NOMO-1 treated with dmso at 0.1 percent for 144 hours (cell line): ENCODE results near the gene CEACAM20.
A peak's percentile ranks its signal among the peaks of the same experiment; 100 is the strongest.
"Not testable (repeated sequence)": the region's sequence is repeated elsewhere in the genome, so short reads cannot be mapped to it uniquely, and the experiment has no call there.

Experiments used
- DNase-seq: peaks from one replicate; lab custom pipeline; 2025; ENCODE audit not compliant: unreplicated experiment; lab: John Stamatoyannopoulos, UW

Gene CEACAM20

GRCh38 chr19:44529536-44529935 lies at the start of gene CEACAM20:
Gene CEACAM20 (minus strand): TSS chr19:44529675. CDS start chr19:44529509, 166 bp downstream.
- no peak for DNase-seq

GRCh38 chr19:44577566-44577874 lies 48.0 kb upstream of the CEACAM20 start:
- no peak for DNase-seq

GRCh38 chr19:44576843-44577565 lies 47.5 kb upstream of the CEACAM20 start:
- DNase-seq: no peak

- DNase-seq: no peak
Observed at GRCh38 chr19:44575116-44575700, 45.7 kb upstream of the CEACAM20 start.

GRCh38 chr19:44574186-44574950 lies 44.9 kb upstream of the CEACAM20 start:
- no peak for DNase-seq

GRCh38 chr19:44573627-44574026 lies 44.2 kb upstream of the CEACAM20 start:
- DNase-seq: no peak

GRCh38 chr19:44573183-44573582 lies 43.7 kb upstream of the CEACAM20 start:
- no peak for DNase-seq

GRCh38 chr19:44572581-44572900 lies 43.1 kb upstream of the CEACAM20 start:
- no peak for DNase-seq

GRCh38 chr19:44571830-44572580 lies 42.5 kb upstream of the CEACAM20 start:
- DNase-seq: no peak

GRCh38 chr19:44570984-44571684 lies 41.7 kb upstream of the CEACAM20 start:
- peak; percentile 21 for DNase-seq

GRCh38 chr19:44570603-44570983 lies 41.1 kb upstream of the CEACAM20 start:
- no peak for DNase-seq

GRCh38 chr19:44567745-44568144 lies 38.3 kb upstream of the CEACAM20 start:
- no peak for DNase-seq

GRCh38 chr19:44566984-44567383 lies 37.5 kb upstream of the CEACAM20 start:
- DNase-seq: no peak

GRCh38 chr19:44563086-44563655 lies 33.7 kb upstream of the CEACAM20 start:
- DNase-seq: not testable (repeated sequence)

- DNase-seq: no peak
Observed at GRCh38 chr19:44557933-44558332, 28.5 kb upstream of the CEACAM20 start.

- no peak for DNase-seq
Observed at GRCh38 chr19:44554641-44555246, 25.3 kb upstream of the CEACAM20 start.

- no peak for DNase-seq
Observed at GRCh38 chr19:44553478-44554171, 24.1 kb upstream of the CEACAM20 start.

GRCh38 chr19:44552324-44552723 lies 22.8 kb upstream of the CEACAM20 start:
- no peak for DNase-seq

- DNase-seq: no peak
Observed at GRCh38 chr19:44551850-44552249, 22.4 kb upstream of the CEACAM20 start.

- DNase-seq: not testable (repeated sequence)
Observed at GRCh38 chr19:44550976-44551375, 21.5 kb upstream of the CEACAM20 start.
